ENCODE data around the gene SPRED2. TPM values are rescaled to one million over a fixed set of nuclear protein-coding genes. Genes with fewer than 3 reads are reported as not detected.

The SPRED2 gene
- total and polyA plus RNA-seq, 8 donors: 6.4 to 23.3 (median 11.5) TPM

- H3K27ac ChIP-seq: peak overlapping the region in 3 of 5 donors; percentile 10 to 72 (median 68)
- H3K36me3 ChIP-seq: no peaks in the 10 kb centered on the region
- no peaks in the 10 kb centered on the region for H3K9me3 ChIP-seq
- DNase-seq: no peak
- H3K27me3 ChIP-seq: no peaks in the 10 kb centered on the region
- no peak for TF ChIP-seq POLR2A (IDR thresholded peaks at IDR 0.05)
- TF ChIP-seq POLR2AphosphoS5 (IDR thresholded peaks at IDR 0.05): no peak
- no peak overlapping the region for H3K4me3 ChIP-seq
- 48 to 73% (median 61%) methylated on average over 2 of the region's 2 CpGs for WGBS, 5 donors
- peaks cover 37 to 75% (median 53%) of the 10 kb centered on the region in 4 donors for H3K4me1 ChIP-seq
- intact Hi-C loops (cut with DNase I; ENCODE audit: low total_unique reads): no loop called here
Observed at GRCh38 chr2:65407240-65407639, 25.2 kb downstream of the SPRED2 start.

DNA sequence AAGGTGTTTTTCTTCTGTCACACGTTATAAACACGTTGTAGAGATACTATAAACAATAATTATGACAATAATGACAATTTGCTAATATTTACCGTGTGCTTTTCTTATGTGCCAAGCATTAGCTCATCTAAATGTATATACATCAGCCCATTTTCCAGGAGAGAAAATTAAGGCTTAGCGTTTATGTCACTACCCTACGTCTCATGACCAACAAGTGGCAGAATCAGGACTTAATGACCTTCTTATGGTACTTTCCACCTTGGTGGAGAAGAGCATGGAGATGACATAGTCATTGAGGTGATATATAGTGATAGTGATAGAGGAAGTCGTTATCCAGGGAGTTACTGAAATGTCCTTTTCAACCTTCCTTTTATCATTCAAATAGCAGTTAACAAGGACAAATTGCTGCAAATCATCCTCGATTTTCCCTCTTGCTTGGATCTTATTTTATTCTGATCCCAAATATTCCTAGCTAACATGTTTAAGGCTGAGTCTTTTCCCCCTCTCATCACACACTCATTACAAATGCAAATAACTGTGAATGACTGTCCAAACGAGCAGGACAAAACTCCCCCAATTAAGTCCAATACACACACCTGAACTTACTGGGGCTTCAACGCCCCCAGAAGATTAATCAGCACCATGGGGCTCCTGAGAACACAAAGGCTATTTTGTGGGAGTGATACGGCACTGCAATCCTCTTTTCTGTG, 27.3 kb downstream of the SPRED2 start:
- Histone ChIP-seq H3K27me3 (no peaks in the 10 kb centered on the region), H3K4me1 (peaks cover 30 to 66% (median 48%) of the 10 kb centered on the region in 4 donors), H3K27ac (peak overlapping the region in 2 of 5 donors; percentile 68 to 72), H3K36me3 (no peaks in the 10 kb centered on the region), H3K9me3 (no peaks in the 10 kb centered on the region), H3K4me3 (no peak overlapping the region)
- intact Hi-C loops (cut with DNase I; ENCODE audit: low total_unique reads): no loop called here
- no peak for DNase-seq
- TF ChIP-seq EP300 (IDR thresholded peaks at IDR 0.05) (no peak), POLR2A (IDR thresholded peaks at IDR 0.05) (no peak), CTCF (IDR thresholded peaks at IDR 0.05) (no peak), POLR2AphosphoS5 (IDR thresholded peaks at IDR 0.05) (no peak)
- WGBS, 5 donors: 62 to 72% (median 69%) methylated on average over 10 of the region's 10 CpGs

DNA sequence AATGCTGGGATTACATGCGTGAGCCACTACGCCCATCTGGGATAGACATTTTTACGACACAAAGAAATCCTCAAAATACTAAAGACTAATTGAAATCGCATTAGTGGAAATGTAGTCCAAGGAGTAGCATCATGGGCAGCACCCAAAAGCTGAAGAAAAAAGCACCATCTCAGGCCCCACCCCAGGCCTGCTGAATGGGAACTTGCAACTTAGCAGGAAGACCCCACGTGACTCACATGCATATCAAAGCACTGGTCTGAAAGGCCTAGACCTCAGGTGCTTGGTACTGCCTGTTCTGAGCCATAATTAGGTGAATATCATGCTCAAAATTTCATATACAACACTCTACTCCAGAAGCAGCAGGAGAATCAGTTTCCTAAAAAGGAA, 28.9 kb downstream of the SPRED2 start:
- WGBS, 5 donors: 79 to 88% (median 85%) methylated on average over 5 of the region's 5 CpGs
- intact Hi-C loops (cut with DNase I; ENCODE audit: low total_unique reads): no loop called here

GRCh38 chr2:65402780-65403528, 29.4 kb downstream of the SPRED2 start:
- H3K9me3 ChIP-seq: no peaks in the 10 kb centered on the region
- no peaks in the 10 kb centered on the region for H3K27me3 ChIP-seq
- H3K27ac ChIP-seq: peak overlapping the region in 2 of 5 donors; percentile 15 to 50
- H3K4me1 ChIP-seq: peaks cover 30 to 58% (median 46%) of the 10 kb centered on the region in 4 donors
- no peak for DNase-seq
- H3K36me3 ChIP-seq: no peaks in the 10 kb centered on the region
- 46 to 71% (median 53%) methylated on average over 8 of the region's 8 CpGs for WGBS, 5 donors
- H3K4me3 ChIP-seq: no peak overlapping the region
- TF ChIP-seq POLR2A (IDR thresholded peaks at IDR 0.05) (no peak), EP300 (IDR thresholded peaks at IDR 0.05) (no peak), POLR2AphosphoS5 (IDR thresholded peaks at IDR 0.05) (no peak), CTCF (IDR thresholded peaks at IDR 0.05) (no peak)
- intact Hi-C loops (cut with DNase I; ENCODE audit: low total_unique reads): no loop called here

More for the DNA sequence above, 28.9 kb downstream of the SPRED2 start:
- Histone ChIP-seq H3K9me3 (no peaks in the 10 kb centered on the region), H3K27ac (peak overlapping the region in 1 of 5 donors; percentile 20), H3K36me3 (no peaks in the 10 kb centered on the region), H3K27me3 (no peaks in the 10 kb centered on the region), H3K4me3 (no peak overlapping the region), H3K4me1 (peaks cover 30 to 55% (median 46%) of the 10 kb centered on the region in 4 donors)
- TF ChIP-seq EP300 (IDR thresholded peaks at IDR 0.05) (no peak), POLR2AphosphoS5 (IDR thresholded peaks at IDR 0.05) (no peak), POLR2A (IDR thresholded peaks at IDR 0.05) (no peak), CTCF (IDR thresholded peaks at IDR 0.05) (no peak)
- no peak for DNase-seq

All from stomach (tissue), 9 donors.